A549 (cell line): ENCODE results near the gene LGALS3BP. TPM values are rescaled to one million over a fixed set of nuclear protein-coding genes. Genes with fewer than 3 reads are reported as not detected.

ENCODE experiments used
- ATAC-seq, 2 experiments: fragments of 200-7000 bp in 1 of 2; fragments of >200 bp in 1 of 2; cut with Nextera tagmentation in 1 of 2; cut with Tn5 transposase in 1 of 2; 3 replicates each; pipeline versions ENCODE4 v1.8.0 to v1.9.1; 2018 to 2020; ENCODE audit warnings: mild to moderate bottlenecking in 1 of 2, moderate library complexity in 1 of 2
- CTCF ChIA-PET: fragments of 300-600 bp; sonication (Branson Sonifier 250); formaldehyde crosslinking; extraction: SDS; loops from one replicate; lab custom pipeline; 2021; ENCODE audit warnings: antibody characterized with exemption, inconsistent platforms; lab: Yijun Ruan, JAX
- POLR2A ChIA-PET: fragments of 350-600 bp; formaldehyde crosslinking; extraction: SDS; loops from one replicate; lab custom pipeline; 2021; ENCODE audit warnings: antibody characterized with exemption, inconsistent platforms; lab: Yijun Ruan, JAX
- DNase-seq, 2 experiments: peaks; one replicate each; pipeline versions ENCODE4 v3.0.0 to v3.0.0-alpha.2; 2011 to 2016; ENCODE audit warnings: low read depth in 1 of 2, low spot score in 1 of 2
- FAIRE-seq: peaks from 2 replicates; lab custom pipeline; 2011; peaks lifted over from hg19 to GRCh38; lab: Jason Lieb, UNC
- H3K27ac ChIP-seq, 2 experiments: fragments of >200 bp; sonication (Bioruptor Twin); formaldehyde crosslinking; 3 replicates each; pipeline ENCODE4 v1.5.1; 2016 to 2017
- H3K4me1 ChIP-seq: fragments of >200 bp; sonication (Bioruptor Twin); formaldehyde crosslinking; 3 replicates; pipeline ENCODE4 v1.6.1; 2016
- H3K4me2 ChIP-seq: fragments of >200 bp; sonication (Bioruptor Twin); formaldehyde crosslinking; 3 replicates; pipeline ENCODE4 v1.6.1; 2016
- H3K4me3 ChIP-seq: fragments of >200 bp; sonication (Bioruptor Twin); formaldehyde crosslinking; 3 replicates; pipeline ENCODE4 v1.5.1; 2016
- H3K9me3 ChIP-seq: fragments of >200 bp; sonication (Bioruptor Twin); formaldehyde crosslinking; 3 replicates; pipeline ENCODE4 v1.6.1; 2016
- CHD2 ChIP-seq: fragments of 150-350 bp; IDR thresholded peaks from 2 replicates; pipeline ENCODE4 v1.6.1; 2014; ENCODE audit warnings: low read length; ENCODE audit not compliant: partially characterized antibody
- E2F6 ChIP-seq: IDR thresholded peaks from 2 replicates; pipeline ENCODE4 v1.6.1; 2012; ENCODE audit warnings: low read depth, borderline replicate concordance
- EHF ChIP-seq: fragments of 250-450 bp; sonication (Bioruptor Pico); IDR thresholded peaks from 2 replicates; pipeline ENCODE4 v1.5.0; 2020; ENCODE audit warnings: mild to moderate bottlenecking
- ESRRA ChIP-seq: fragments of 150-350 bp; IDR thresholded peaks from 2 replicates; pipeline ENCODE4 v1.6.1; 2014; ENCODE audit warnings: mild to moderate bottlenecking, low read length, borderline replicate concordance
- FOSL2 ChIP-seq, 2 experiments: fragments of 450-650 bp in 1 of 2; fragments of >200 bp in 1 of 2; sonication (Bioruptor Twin) in 1 of 2; formaldehyde crosslinking; IDR thresholded peaks; 2 replicates each; pipeline versions ENCODE4 v1.5.0 to v1.6.1; 2016 to 2020; ENCODE audit warnings: mild to moderate bottlenecking in 1 of 2, moderate library complexity in 1 of 2
- HDAC2 ChIP-seq: fragments of 200-600 bp; sonication (generic); IDR thresholded peaks from 2 replicates; pipeline ENCODE4 v1.6.1; 2016
- HOXA7 ChIP-seq: fragments of 250-450 bp; sonication (Bioruptor Pico); IDR thresholded peaks from 2 replicates; pipeline ENCODE4 v1.5.0; 2020; ENCODE audit warnings: mild to moderate bottlenecking, moderate library complexity
- KDM1A ChIP-seq: fragments of 200-600 bp; sonication (generic); IDR thresholded peaks from 2 replicates; pipeline ENCODE4 v1.6.1; 2016; ENCODE audit warnings: low read depth, mild to moderate bottlenecking
- KDM5A ChIP-seq: fragments of 200-600 bp; sonication (generic); IDR thresholded peaks from 2 replicates; pipeline ENCODE4 v1.6.1; 2016; ENCODE audit warnings: antibody characterized with exemption, mild to moderate bottlenecking
- MAX ChIP-seq: IDR thresholded peaks from 2 replicates; pipeline ENCODE4 v1.6.1; 2012
- MAZ ChIP-seq: fragments of 150-350 bp; IDR thresholded peaks from 2 replicates; pipeline ENCODE4 v1.6.1; 2014; ENCODE audit warnings: antibody characterized with exemption, low read depth, low read length, borderline replicate concordance
- NR3C1 ChIP-seq: fragments of >200 bp; sonication (Bioruptor Twin); formaldehyde crosslinking; IDR thresholded peaks from 3 replicates; pipeline ENCODE4 v1.6.1; 2017
- PBX3 ChIP-seq: IDR thresholded peaks from 2 replicates; pipeline ENCODE4 v1.6.1; 2012
- RAD21 ChIP-seq, 2 experiments: fragments of >200 bp in 1 of 2; sonication (Bioruptor Twin) in 1 of 2; formaldehyde crosslinking in 1 of 2; IDR thresholded peaks in 1 of 2; conservative IDR thresholded peaks in 1 of 2; 2 replicates in 1 of 2; 3 replicates in 1 of 2; pipeline ENCODE4 v1.6.1; 2012 to 2018; ENCODE audit warnings: inconsistent platforms in 1 of 2
- SREBF2 ChIP-seq: fragments of 450-650 bp; IDR thresholded peaks from 2 replicates; pipeline ENCODE4 v1.6.1; 2014; ENCODE audit warnings: mild to moderate bottlenecking, moderate library complexity
- TFCP2L1 ChIP-seq: fragments of 250-450 bp; sonication (Bioruptor Pico); IDR thresholded peaks from 2 replicates; pipeline ENCODE4 v1.5.0; 2021; ENCODE audit warnings: mild to moderate bottlenecking
- TP53 ChIP-seq: fragments of 250-450 bp; sonication (Bioruptor Pico); IDR thresholded peaks from 2 replicates; pipeline ENCODE4 v1.5.0; 2021; ENCODE audit warnings: mild to moderate bottlenecking, moderate library complexity
- USF2 ChIP-seq: fragments of 450-650 bp; IDR thresholded peaks from 2 replicates; pipeline ENCODE4 v1.6.1; 2014; ENCODE audit warnings: antibody characterized with exemption
- ZNF302 ChIP-seq: fragments of 250-450 bp; sonication (Bioruptor Pico); IDR thresholded peaks from 2 replicates; pipeline ENCODE4 v1.9.0; 2021; ENCODE audit warnings: inconsistent platforms, mild to moderate bottlenecking, moderate library complexity
- WGBS: methylation state at CpG from one replicate; pipeline ENCODE4 v1.1.6; 2017; ENCODE audit errors: missing lambda C conversion rate; 5-methylcytosine and 5-hydroxymethylcytosine counted together
- polyA plus RNA-seq, 4 experiments: library from polyadenylated mRNA; depleted of rRNA in 3 of 4; stranded (reverse); fragments of >200 nt; fragmentation: RNase III in 1 of 4; extraction: RNeasy Plus Mini Kit Qiagen cat#74134 plus additional on column Dnase treatment in 1 of 4; gene quantifications; 2 replicates in 3 of 4; 3 replicates in 1 of 4; pipeline ENCODE4 v1.2.3, GENCODE V29; 2011 to 2017

The LGALS3BP gene
- polyA plus RNA-seq, 2 of the 4 experiments (the other 2 are of a cell fraction), result 28.3 to 60.0 TPM

DNA sequence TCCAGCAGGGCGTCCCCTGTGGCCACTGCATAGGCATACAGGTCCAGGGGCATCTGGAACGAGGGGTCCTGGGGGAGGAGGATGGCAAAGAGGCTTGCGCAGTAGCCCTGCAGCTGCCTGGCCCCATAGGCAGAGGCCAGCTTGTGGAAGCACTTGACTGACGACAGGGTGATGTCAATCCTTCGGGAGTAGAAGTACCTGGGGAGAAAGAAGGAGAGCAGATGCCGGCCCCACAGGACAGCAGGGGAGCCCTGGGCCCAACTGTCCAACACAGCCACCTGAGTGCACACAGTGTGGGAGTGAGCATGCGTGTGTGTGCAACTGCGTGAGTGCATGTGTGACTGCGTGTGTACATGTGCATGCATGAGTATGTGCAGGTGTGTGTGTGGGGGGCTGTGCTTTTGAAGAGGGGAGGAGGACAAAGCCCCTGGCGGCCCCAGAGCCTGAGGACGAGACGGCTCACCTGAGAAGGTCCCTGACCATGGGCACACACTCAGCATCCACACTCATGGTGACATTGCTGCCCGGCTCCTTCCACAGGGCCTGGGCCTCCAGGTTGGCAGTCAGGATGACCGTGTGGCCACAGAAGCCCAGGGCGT, 7.1 kb downstream of the LGALS3BP start:
- POLR2A ChIA-PET, result interaction anchor here (1.2 to 1.3 kb wide), 2 partner anchors 107 to 131 kb away, joined by 3 to 4 read pairs; no protein-coding TSS in a partner anchor
- TF ChIP-seq CHD2, result no peak
- TF ChIP-seq MAZ, result no peak
- no peak for TF ChIP-seq TFCP2L1 (CRISPR knock-in tag)
- no peak for TF ChIP-seq KDM5A
- no peak for TF ChIP-seq HOXA7 (CRISPR knock-in tag)

GRCh38 chr17:78971756-78972506, 7.8 kb downstream of the LGALS3BP start:
- POLR2A ChIA-PET, result interaction anchor here (1.2 to 1.3 kb wide), 2 partner anchors 106 to 131 kb away, joined by 3 to 4 read pairs; no protein-coding TSS in a partner anchor

More for the DNA sequence above, 7.1 kb downstream of the LGALS3BP start:
- H3K4me1 ChIP-seq, result peaks cover 21% of the 10 kb centered on the region; the same call in 2 of the 3 replicates
- no peak overlapping the region for H3K4me2 ChIP-seq
- peak overlapping the region in 1 of 2 experiments; percentile 76; a peak in 2 of 6 replicates for H3K27ac ChIP-seq
- H3K9me3 ChIP-seq, result no peaks in the 10 kb centered on the region
- CTCF ChIA-PET, result interaction anchor here (0.8 to 12.6 kb wide), 28 partner anchors 11 to 550 kb away, joined by 3 to 321 read pairs (median 16); partner anchors contain the start of genes CEP295NL and LGALS3BP
- ATAC-seq, result peak in 1 of 2 experiments; percentile 8; a peak in 1 of 6 replicates
- peak in 1 of 2 experiments; percentile 27 for DNase-seq
- no peak for FAIRE-seq
- H3K4me3 ChIP-seq, result no peak overlapping the region
- 86% methylated on average over 15 of the region's 15 CpGs for WGBS

More at GRCh38 chr17:78971756-78972506, 7.8 kb downstream of the LGALS3BP start:
- peaks cover 20% of the 10 kb centered on the region; the same call in 2 of the 3 replicates for H3K4me1 ChIP-seq
- no peak overlapping the region for H3K4me3 ChIP-seq
- ATAC-seq (peak in 1 of 2 experiments; percentile 8; a peak in 3 of 6 replicates), DNase-seq (no peak), FAIRE-seq (no peak)
- CTCF ChIA-PET, result interaction anchor here (0.5 to 12.6 kb wide), 51 partner anchors 12 to 475 kb away, joined by 3 to 321 read pairs (median 8); partner anchors contain the start of genes CEP295NL, ENGASE and LGALS3BP
- no peaks in the 10 kb centered on the region for H3K9me3 ChIP-seq
- 66% methylated on average over 22 of the region's 22 CpGs for WGBS
- H3K4me2 ChIP-seq, result peak overlapping the region; percentile 43
- TF ChIP-seq ESRRA (no peak), RAD21 (conservative IDR thresholded peaks at IDR 0.05 in 1 of 2, IDR thresholded peaks at IDR 0.05 in 1 of 2) (no peak), NR3C1 (no peak), FOSL2 (IDR thresholded peaks at IDR 0.05) (no peak), FOSL2 (CRISPR knock-in tag; IDR thresholded peaks at IDR 0.05) (no peak), PBX3 (no peak), EHF (CRISPR knock-in tag) (no peak), E2F6 (no peak), MAX (no peak), USF2 (no peak), SREBF2 (no peak), ZNF302 (CRISPR knock-in tag) (no peak), HDAC2 (no peak), TP53 (CRISPR knock-in tag) (no peak), KDM1A (no peak)
- H3K27ac ChIP-seq, result peak overlapping the region; percentile 31 to 76
